Transverse colon (tissue), 4 donors: ENCODE data around the gene USP53. TPM values are rescaled to one million over a fixed set of nuclear protein-coding genes. Genes with fewer than 3 reads are reported as not detected.

Experiments
- DNase-seq: peaks from one replicate; pipeline ENCODE4 v3.0.0-alpha.2; 2019
- H3K27ac ChIP-seq, 4 donors: fragments of 200-600 bp; sonication (generic); 2 replicates each; pipeline ENCODE4 v1.5.1; 2016 to 2018; ENCODE audit warnings: inconsistent platforms in 4 of 4
- H3K27me3 ChIP-seq: fragments of 200-600 bp; sonication (generic); 2 replicates; pipeline ENCODE4 v1.5.1; 2017; ENCODE audit warnings: inconsistent platforms
- H3K36me3 ChIP-seq, 4 donors: fragments of 200-600 bp; sonication (generic); 2 replicates each; pipeline ENCODE4 v1.5.1; 2017 to 2019; ENCODE audit warnings: inconsistent platforms in 4 of 4
- H3K4me1 ChIP-seq, 4 donors: fragments of 200-600 bp; sonication (generic); 2 replicates each; pipeline ENCODE4 v1.5.1; 2017 to 2020; ENCODE audit warnings: inconsistent platforms in 4 of 4
- H3K4me3 ChIP-seq, 4 donors: fragments of 200-600 bp; sonication (generic); 1 replicate in 1 of 4; 2 replicates in 3 of 4; pipeline versions ENCODE4 v1.5.1 to v1.6.1; 2017 to 2019; ENCODE audit warnings: inconsistent platforms in 4 of 4
- H3K9me3 ChIP-seq, 2 donors: fragments of 200-600 bp; sonication (generic); 2 replicates each; pipeline ENCODE4 v1.5.1; 2017 to 2019; ENCODE audit warnings: inconsistent platforms in 2 of 2
- CTCF ChIP-seq, 5 experiments: fragments of 200-600 bp in 3 of 5; fragments of 450-650 bp in 2 of 5; sonication (generic) in 3 of 5; IDR thresholded peaks; 1 replicate in 2 of 5; 2 replicates in 3 of 5; pipeline ENCODE4 v1.5.1; 2016 to 2017; ENCODE audit warnings: antibody characterized with exemption in 5 of 5, inconsistent platforms in 3 of 5, mild to moderate bottlenecking in 2 of 5, moderate library complexity in 1 of 5
- EP300 ChIP-seq: sonication (generic); formaldehyde crosslinking; IDR thresholded peaks from one replicate; pipeline ENCODE4 v1.6.1; 2017; ENCODE audit warnings: antibody characterized with exemption, low read depth
- POLR2A ChIP-seq: fragments of 450-650 bp; IDR thresholded peaks from one replicate; pipeline ENCODE4 v1.6.1; 2016; ENCODE audit warnings: antibody characterized with exemption, mild to moderate bottlenecking, moderate library complexity
- POLR2AphosphoS5 ChIP-seq, 3 donors: sonication (generic); formaldehyde crosslinking; IDR thresholded peaks; one replicate each; pipeline ENCODE4 v1.6.1; 2016; ENCODE audit warnings: antibody characterized with exemption in 3 of 3
- WGBS, 2 donors: methylation state at CpG; one replicate each; pipeline ENCODE4 v1.1.5; 2018; ENCODE audit warnings: low coverage in 1 of 2; 5-methylcytosine and 5-hydroxymethylcytosine counted together
- in situ Hi-C, 4 donors: fragments of 200-750 bp; cut with MboI; loops; one replicate each; pipeline versions ENCODE4 v1.15.0 to v1.15.1; 2017; ENCODE audit warnings: low sequenced_read_pairs in 3 of 4, low pct_ligation_motif_present in 1 of 4, low pct_unique_long_range_greater_than_20kb in 1 of 4
- intact Hi-C: fragments of 100-400 bp; cut with DNase I; formaldehyde crosslinking; loops from one replicate; pipeline ENCODE4 v1.15.1; 2023; ENCODE audit warnings: low total_unique reads
- total RNA-seq, 4 donors: library from RNA; depleted of rRNA; stranded (reverse); fragments of >200 nt; gene quantifications; one replicate each; pipeline ENCODE4 v1.1.0, GENCODE V29; 2016

Gene USP53
- total RNA-seq, 4 donors from 2014 or later, result 71.4 to 165 (median 98.5) TPM

GRCh38 chr4:119303587-119304305 lies 91.2 kb downstream of the USP53 start:
- 96 to 100% methylated on average over 1 to 5 of the region's 5 CpGs for WGBS, 2 donors
- Histone ChIP-seq H3K9me3 (no peaks in the 10 kb centered on the region), H3K27ac (no peak overlapping the region), H3K27me3 (no peaks in the 10 kb centered on the region), H3K36me3 (no peaks in the 10 kb centered on the region), H3K4me1 (peaks cover 4 to 17% (median 14%) of the 10 kb centered on the region in 4 donors), H3K4me3 (no peak overlapping the region)
- DNase-seq, result no peak
- intact Hi-C loops (no loop called here), in situ Hi-C loops (loop anchor here in 2 of 4 donors (10.0 to 25.0 kb wide), 3 partner anchors 184 to 334 kb away; partner anchors contain the start of gene PDE5A (in 1 of the 2))
- TF ChIP-seq EP300 (no peak), POLR2A (no peak), CTCF (IDR thresholded peaks at IDR 0.05) (no peak), POLR2AphosphoS5 (IDR thresholded peaks at IDR 0.05) (no peak)

- Histone ChIP-seq H3K36me3 (no peaks in the 10 kb centered on the region), H3K27ac (no peak overlapping the region), H3K4me1 (peaks cover 0 to 10% (median 7%) of the 10 kb centered on the region in 4 donors), H3K27me3 (no peaks in the 10 kb centered on the region), H3K4me3 (no peak overlapping the region), H3K9me3 (no peaks in the 10 kb centered on the region)
- TF ChIP-seq EP300 (no peak), POLR2A (no peak), POLR2AphosphoS5 (IDR thresholded peaks at IDR 0.05) (no peak), CTCF (IDR thresholded peaks at IDR 0.05) (no peak)
- no peak for DNase-seq
- intact Hi-C loops (no loop called here), in situ Hi-C loops (loop anchor here in 2 of 4 donors (10.0 to 25.0 kb wide), 3 partner anchors 183 to 333 kb away; partner anchors contain the start of gene PDE5A (in 1 of the 2))
Measured at GRCh38 chr4:119304431-119304830, 91.9 kb downstream of the USP53 start.

- H3K36me3 ChIP-seq, result no peaks in the 10 kb centered on the region
- H3K27me3 ChIP-seq, result no peaks in the 10 kb centered on the region
- H3K27ac ChIP-seq, result no peak overlapping the region
- H3K9me3 ChIP-seq, result no peaks in the 10 kb centered on the region
- TF ChIP-seq CTCF (IDR thresholded peaks at IDR 0.05) (no peak), POLR2A (no peak), EP300 (no peak), POLR2AphosphoS5 (IDR thresholded peaks at IDR 0.05) (no peak)
- in situ Hi-C loops (loop anchor here in 2 of 4 donors (10.0 to 25.0 kb wide), 3 partner anchors 180 to 330 kb away; partner anchors contain the start of gene PDE5A (in 1 of the 2)), intact Hi-C loops (no loop called here)
- H3K4me1 ChIP-seq, result no peaks in the 10 kb centered on the region
- no peak for DNase-seq
- no peak overlapping the region for H3K4me3 ChIP-seq
Measured at GRCh38 chr4:119307606-119308005, 95.1 kb downstream of the USP53 start.

- in situ Hi-C loops (loop anchor here in 3 of 4 donors (10.0 to 25.0 kb wide), 3 partner anchors 176 to 744 kb away; partner anchors contain the start of gene PDE5A (in 1 of the 3)), intact Hi-C loops (no loop called here)
- Histone ChIP-seq H3K9me3 (no peaks in the 10 kb centered on the region), H3K27me3 (no peaks in the 10 kb centered on the region), H3K4me3 (no peak overlapping the region), H3K4me1 (no peaks in the 10 kb centered on the region), H3K27ac (no peak overlapping the region), H3K36me3 (no peaks in the 10 kb centered on the region)
- TF ChIP-seq POLR2AphosphoS5 (IDR thresholded peaks at IDR 0.05) (no peak), EP300 (no peak), POLR2A (no peak), CTCF (IDR thresholded peaks at IDR 0.05) (no peak)
- DNase-seq, result no peak
- 66 to 100% methylated on average over 1 of the region's 1 CpG for WGBS, 2 donors
Measured at GRCh38 chr4:119310826-119311225, 98.3 kb downstream of the USP53 start.
